Right forelimb (tissue), 1 donor: Measurements from ENCODE around the gene VSIG10.
"Not testable (repeated sequence)": the region's sequence is repeated elsewhere in the genome, so short reads cannot be mapped to it uniquely, and the experiment has no call there.

Source experiments
- DNase-seq: peaks from one replicate; pipeline ENCODE4 v3.0.0-alpha.2; 2018

Gene VSIG10

GRCh38 chr12:118103201-118103600 lies 610 bp downstream of the VSIG10 start:
- DNase-seq: no peak

DNA sequence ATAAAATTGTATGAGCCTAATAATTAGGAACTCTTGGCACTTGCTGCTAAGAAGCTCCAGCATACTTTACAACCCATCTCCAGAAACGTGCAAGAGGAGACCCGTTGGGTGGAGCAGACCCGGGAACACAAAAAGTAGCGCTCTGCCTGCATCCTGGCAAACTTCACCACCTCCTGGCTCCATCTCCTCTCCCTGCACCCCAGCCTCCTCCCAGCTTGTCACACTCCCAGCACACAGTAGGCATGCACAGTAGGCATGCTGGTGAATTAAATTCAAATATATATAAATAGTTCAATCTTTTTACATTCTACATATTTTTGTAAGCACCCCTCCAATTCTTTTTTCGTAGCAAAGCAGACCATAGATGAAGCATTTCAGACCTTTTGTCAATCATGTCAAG lies 1.2 kb downstream of the VSIG10 start:
- no peak for DNase-seq

GRCh38 chr12:118102070-118102469 lies 1.7 kb downstream of the VSIG10 start:
- no peak for DNase-seq

DNA sequence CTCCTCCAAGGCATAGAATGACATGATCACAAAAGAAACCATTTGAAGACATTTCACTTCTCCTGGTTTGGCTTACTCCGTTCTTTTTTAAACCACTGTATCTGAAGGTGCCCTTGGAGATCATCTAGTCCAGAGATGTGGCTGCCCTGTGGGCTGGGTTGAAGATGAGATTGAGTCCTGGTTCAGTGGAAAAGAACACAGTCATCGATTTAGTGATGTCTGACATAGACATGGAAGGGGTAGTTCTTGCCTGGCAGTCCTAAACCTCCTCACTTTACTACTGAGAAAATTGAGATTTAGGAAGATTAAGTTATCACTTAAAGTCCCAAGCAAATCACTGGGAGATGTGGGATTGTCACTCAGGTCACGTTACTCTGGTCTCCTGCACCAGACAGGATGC lies 2.8 kb downstream of the VSIG10 start:
- no peak for DNase-seq

DNA sequence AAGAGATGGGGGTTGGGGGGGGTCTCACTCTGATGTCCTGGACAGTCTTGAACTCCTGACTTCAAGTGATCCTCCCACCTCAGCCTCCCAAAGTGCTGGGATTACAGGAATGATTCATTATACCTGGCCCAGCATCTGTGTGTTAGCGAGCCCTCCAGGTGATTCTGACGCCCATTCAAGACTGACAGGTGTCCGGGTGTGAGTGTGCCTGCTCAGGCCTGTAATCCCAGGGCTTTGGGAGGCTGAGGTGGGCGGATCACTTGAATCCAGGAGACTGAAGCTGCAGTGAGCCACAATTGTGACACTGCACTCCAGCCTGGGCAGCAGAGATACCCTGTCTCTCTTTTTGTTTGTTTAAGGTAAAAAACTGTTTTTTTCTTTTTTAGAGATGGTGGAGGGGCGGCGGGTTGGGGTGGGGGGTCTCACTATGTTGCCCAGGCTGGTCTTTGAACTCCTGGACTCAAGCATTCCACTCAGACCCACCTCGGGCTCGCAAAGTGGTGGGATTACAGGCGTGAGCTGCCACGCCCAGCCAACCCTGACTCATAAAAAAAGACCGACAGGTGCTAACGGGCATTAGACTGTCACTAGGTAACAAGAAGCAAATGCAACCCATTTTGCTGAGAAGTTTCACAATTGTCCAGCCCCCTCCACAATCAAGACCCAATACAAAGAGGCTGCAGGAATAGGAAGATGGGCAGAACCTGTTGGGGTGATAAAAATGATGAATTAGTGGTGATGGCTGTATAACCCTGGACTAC lies 4.7 kb downstream of the VSIG10 start:
- DNase-seq: no peak

DNA sequence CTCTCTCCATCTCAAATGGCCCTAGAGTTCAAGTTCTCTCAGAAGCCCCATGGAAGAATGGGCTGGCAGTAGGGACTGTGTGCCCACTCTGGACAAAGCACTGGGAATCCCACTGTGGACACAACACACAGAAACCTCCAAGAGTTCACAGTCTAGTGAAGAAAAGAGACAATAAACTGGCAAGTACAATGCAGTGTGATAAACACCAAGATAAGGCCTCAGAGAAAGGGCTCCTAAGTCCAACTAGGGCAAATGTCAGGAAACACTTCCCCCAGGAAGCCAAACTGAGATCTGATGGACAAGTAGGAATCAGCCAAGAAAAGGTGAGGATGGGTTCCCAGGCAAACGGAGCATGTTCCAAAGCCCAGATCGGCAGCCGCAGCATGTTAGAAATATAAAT lies 5.4 kb downstream of the VSIG10 start:
- no peak for DNase-seq

DNA sequence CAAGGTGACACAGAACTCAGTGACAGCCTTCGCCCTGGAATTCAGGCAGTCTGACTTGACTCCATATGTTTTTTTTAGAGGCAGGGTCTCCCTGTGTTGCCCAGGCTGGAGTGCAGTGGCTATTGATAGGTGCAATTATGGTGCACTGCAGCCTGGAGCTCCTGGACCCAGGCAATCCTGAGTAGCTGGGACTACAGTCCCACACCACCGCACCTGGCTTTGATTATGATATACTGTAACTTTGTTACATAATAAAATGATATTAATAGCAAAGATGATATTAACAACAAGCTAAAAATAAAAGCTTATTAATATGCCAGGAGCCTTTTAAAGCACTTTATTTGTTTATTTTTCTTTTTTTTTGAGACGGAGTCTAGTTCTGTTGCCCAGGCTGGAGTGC lies 9.8 kb downstream of the VSIG10 start:
- no peak for DNase-seq

DNA sequence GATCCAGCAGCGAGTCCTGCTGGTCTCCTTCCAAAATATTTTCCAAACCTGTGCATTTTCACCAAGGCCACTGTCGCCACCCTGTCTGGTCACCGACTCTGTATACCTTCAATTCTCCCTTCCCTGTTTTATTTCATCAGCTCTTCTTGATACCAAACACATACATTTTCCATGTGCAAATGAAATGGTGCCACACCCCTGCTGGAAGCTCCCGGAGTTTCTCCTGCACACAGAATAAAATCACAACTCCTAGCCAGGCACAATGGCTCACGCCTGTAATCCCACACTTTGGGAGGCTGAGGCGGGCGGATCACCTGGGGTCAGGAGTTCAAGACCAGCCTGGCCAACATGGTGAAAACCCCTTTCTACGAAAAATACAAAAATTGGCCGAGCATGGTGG lies 14.0 kb downstream of the VSIG10 start:
- no peak for DNase-seq

DNA sequence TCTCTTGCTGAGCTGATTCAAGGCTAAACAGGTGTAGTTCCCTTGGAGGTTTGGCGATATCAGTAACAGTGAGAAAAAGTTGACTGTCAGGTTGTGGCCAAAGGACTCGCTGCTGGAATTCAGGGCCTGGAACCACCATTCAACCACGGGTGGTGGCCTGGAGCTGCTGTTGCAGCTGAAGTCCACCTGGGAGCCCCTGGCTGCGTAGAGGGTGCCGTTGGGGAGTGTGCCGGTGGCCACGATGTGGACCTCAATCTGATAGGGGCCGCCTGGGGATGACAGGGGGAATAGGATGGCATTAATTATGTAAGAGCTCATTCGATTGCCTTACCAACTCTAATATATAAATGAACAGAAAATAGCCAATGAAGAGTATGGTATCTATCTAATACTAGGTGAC lies 21.6 kb downstream of the VSIG10 start:
- DNase-seq: no peak

GRCh38 chr12:118081521-118081920 lies 22.3 kb downstream of the VSIG10 start:
- DNase-seq: not testable (repeated sequence)

DNA sequence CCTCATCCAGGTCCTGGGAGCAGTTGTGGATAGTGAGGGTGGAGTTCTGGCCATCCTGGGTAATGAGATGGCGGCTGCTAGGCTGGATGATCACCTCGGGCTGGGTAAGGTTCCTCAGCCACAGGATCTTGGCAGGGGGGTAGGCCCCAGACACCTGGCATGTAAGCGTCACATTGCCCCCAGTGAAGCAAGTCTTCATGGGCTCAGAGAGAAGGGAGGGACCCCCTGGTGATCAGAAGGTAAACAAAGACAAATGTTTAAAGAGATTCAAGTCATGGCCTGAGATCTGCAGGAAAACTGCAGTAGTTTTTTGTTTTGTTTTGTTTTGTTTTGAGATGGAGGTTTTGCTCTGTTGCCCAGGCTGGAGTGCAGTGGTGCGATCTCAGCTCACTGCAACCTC lies 30.0 kb downstream of the VSIG10 start:
- DNase-seq: no peak

- no peak for DNase-seq
Measured at GRCh38 chr12:118070650-118071049, 33.2 kb downstream of the VSIG10 start.

GRCh38 chr12:118068445-118068844 lies 35.4 kb downstream of the VSIG10 start:
- no peak for DNase-seq

DNA sequence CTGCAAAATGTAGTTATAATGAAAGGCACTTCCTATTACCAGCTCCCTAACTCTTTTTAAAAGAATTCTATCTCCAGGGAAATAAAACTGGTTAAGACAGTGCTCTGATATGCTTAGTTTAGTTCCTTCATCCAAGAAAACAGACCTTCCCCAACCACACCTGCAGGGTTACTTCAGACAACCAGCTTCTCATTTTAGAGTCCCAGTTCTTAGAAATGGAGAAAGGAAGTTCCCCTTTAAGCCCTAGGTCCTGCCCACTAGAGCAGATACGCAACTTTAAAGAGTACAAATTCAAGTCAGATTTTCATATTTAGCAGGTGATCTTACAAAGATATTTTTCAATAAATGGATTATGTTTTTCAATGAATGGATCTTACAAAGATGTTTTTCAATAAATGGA lies 38.4 kb downstream of the VSIG10 start:
- no peak for DNase-seq

GRCh38 chr12:118064608-118065007 lies 39.2 kb downstream of the VSIG10 start:
- no peak for DNase-seq

DNA sequence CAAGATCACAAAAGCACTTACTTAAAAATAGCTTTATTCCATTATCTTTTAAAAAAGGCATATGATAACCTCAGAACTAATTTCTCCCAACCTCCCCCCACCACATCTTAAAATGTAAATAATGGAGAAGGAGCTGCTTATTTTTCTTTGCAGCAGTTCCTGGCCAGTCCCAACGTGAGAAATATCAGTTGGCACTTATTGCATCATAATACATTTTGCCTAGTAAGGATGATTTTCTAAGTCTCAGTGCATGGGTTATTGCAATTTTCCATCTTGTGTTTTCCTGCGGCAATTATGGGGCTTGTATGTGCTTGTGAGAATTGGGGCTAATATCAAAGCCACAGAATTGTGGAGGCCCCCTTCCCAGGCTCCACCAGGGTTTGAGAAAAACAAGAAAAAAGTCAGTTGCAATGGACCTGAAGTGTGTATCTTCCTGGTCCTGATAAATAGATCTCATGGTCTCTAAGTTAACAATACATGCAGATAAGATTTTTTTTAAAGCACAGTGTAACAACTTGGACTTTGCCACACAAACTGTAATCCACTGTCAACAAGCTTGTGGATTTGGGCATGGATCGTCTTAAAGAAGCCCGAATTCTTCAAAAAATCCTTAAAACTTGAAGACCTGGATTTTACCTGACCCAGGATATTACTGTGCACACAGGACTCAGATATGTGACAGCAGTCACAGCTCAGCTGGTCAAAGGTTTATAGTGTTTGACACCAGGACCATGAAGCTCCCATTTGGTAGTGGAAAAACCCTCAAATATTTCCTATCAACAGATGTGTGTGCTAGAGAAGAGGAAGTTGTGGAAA lies 40.0 kb downstream of the VSIG10 start:
- DNase-seq: no peak

- peak; percentile 76 for DNase-seq
Measured at GRCh38 chr12:118061873-118062843, 41.7 kb downstream of the VSIG10 start.

GRCh38 chr12:118061011-118061872 lies 42.6 kb downstream of the VSIG10 start, which contains the start of gene WSB2:
WSB2 (minus strand) TSS chr12:118061179; CDS start chr12:118061048, 131 bp downstream.
- peak; percentile 90 for DNase-seq

GRCh38 chr12:118060301-118061010 lies 43.4 kb downstream of the VSIG10 start:
- DNase-seq: peak; percentile 70

- no peak for DNase-seq
Measured at GRCh38 chr12:118059341-118060191, 44.2 kb downstream of the VSIG10 start.
